Breast epithelium (tissue), 4 donors: ENCODE measurements around the gene PON3. TPM values are rescaled to one million over a fixed set of nuclear protein-coding genes. Genes with fewer than 3 reads are reported as not detected.

Experiments
- DNase-seq, 2 donors: peaks; one replicate each; pipeline ENCODE4 v3.0.0-alpha.2; 2019; ENCODE audit warnings: low spot score in 2 of 2
- H3K27ac ChIP-seq, 2 donors: fragments of 200-600 bp; sonication (generic) in 1 of 2; one replicate each; pipeline ENCODE4 v1.5.1; 2016 to 2019; ENCODE audit warnings: mild to moderate bottlenecking in 1 of 2
- H3K27me3 ChIP-seq, 2 donors: fragments of 200-600 bp; sonication (generic) in 1 of 2; one replicate each; pipeline versions ENCODE4 v1.5.1 to v1.6.0; 2017 to 2019; ENCODE audit warnings: control low read depth in 1 of 2, mild to moderate bottlenecking in 1 of 2
- H3K36me3 ChIP-seq: fragments of 200-600 bp; one replicate; pipeline ENCODE4 v1.5.1; 2019
- H3K4me1 ChIP-seq, 2 donors: fragments of 200-600 bp; sonication (generic); one replicate each; pipeline ENCODE4 v1.5.1; 2016 to 2019; ENCODE audit warnings: control low read depth in 1 of 2
- H3K4me3 ChIP-seq, 3 donors: fragments of 200-600 bp; sonication (generic); 1 replicate in 2 of 3; 2 replicates in 1 of 3; pipeline ENCODE4 v1.5.1; 2016 to 2019; ENCODE audit warnings: mild to moderate bottlenecking in 3 of 3, moderate library complexity in 2 of 3
- H3K9me3 ChIP-seq, 2 donors: fragments of 200-600 bp; sonication (generic) in 1 of 2; one replicate each; pipeline ENCODE4 v1.5.1; 2016 to 2019; ENCODE audit warnings: control low read depth in 1 of 2
- POLR2A ChIP-seq: fragments of 450-650 bp; IDR thresholded peaks from one replicate; pipeline ENCODE4 v1.6.1; 2016; ENCODE audit warnings: antibody characterized with exemption, mild to moderate bottlenecking, moderate library complexity
- POLR2AphosphoS5 ChIP-seq, 3 donors: sonication (generic); formaldehyde crosslinking; IDR thresholded peaks; one replicate each; pipeline ENCODE4 v1.6.1; 2017; ENCODE audit warnings: antibody characterized with exemption in 3 of 3
- intact Hi-C: fragments of 100-400 bp; cut with DNase I; formaldehyde crosslinking; loops from one replicate; pipeline ENCODE4 v1.15.1; 2023; ENCODE audit warnings: low total_unique reads
- total RNA-seq, 3 donors: library from RNA; depleted of rRNA; stranded (reverse); fragments of >200 nt; gene quantifications; one replicate each; pipeline ENCODE4 v1.1.0, GENCODE V29; 2016
- TF ChIP-seq, protein P1 (sequence below), 3 donors: fragments of 450-650 bp; IDR thresholded peaks; one replicate each; pipeline ENCODE4 v1.5.1; 2016 to 2017; ENCODE audit warnings: antibody characterized with exemption in 3 of 3, mild to moderate bottlenecking in 3 of 3, moderate library complexity in 3 of 3

Gene PON3
- total RNA-seq, 3 donors from 2014 or later = 5.9 to 26.9 (median 8.5) TPM

DNA sequence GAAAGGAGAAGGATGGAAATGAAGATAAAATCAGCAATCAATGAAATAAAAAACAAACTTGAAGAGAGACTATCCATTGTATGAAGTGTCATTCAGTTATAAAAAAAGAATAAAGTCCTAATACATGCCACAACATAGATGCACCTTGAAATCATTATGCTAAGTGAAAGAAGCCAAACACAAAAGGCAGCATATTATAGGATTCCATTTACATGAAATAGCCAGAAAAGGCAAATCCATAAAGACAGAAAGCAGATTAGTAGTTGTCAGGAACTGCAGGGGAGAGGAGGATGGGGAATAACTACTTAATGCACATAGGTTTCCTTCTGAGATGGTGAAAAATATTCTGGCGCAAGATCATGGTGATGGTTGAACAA, 65.2 kb downstream of the PON3 start:
- DNase-seq = no peak
- TF ChIP-seq POLR2A (no peak), POLR2AphosphoS5 (IDR thresholded peaks at IDR 0.05) (no peak)
- TF ChIP-seq, protein P1, sequence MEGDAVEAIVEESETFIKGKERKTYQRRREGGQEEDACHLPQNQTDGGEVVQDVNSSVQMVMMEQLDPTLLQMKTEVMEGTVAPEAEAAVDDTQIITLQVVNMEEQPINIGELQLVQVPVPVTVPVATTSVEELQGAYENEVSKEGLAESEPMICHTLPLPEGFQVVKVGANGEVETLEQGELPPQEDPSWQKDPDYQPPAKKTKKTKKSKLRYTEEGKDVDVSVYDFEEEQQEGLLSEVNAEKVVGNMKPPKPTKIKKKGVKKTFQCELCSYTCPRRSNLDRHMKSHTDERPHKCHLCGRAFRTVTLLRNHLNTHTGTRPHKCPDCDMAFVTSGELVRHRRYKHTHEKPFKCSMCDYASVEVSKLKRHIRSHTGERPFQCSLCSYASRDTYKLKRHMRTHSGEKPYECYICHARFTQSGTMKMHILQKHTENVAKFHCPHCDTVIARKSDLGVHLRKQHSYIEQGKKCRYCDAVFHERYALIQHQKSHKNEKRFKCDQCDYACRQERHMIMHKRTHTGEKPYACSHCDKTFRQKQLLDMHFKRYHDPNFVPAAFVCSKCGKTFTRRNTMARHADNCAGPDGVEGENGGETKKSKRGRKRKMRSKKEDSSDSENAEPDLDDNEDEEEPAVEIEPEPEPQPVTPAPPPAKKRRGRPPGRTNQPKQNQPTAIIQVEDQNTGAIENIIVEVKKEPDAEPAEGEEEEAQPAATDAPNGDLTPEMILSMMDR (IDR thresholded peaks at IDR 0.05) = no peak
- Histone ChIP-seq H3K27me3 (no peaks in the 10 kb centered on the region), H3K9me3 (no peaks in the 10 kb centered on the region), H3K4me1 (no peaks in the 10 kb centered on the region), H3K36me3 (no peaks in the 10 kb centered on the region), H3K27ac (no peak overlapping the region), H3K4me3 (peak overlapping the region in 2 of 3 donors; percentile 37 to 41)
- intact Hi-C loops = loop anchor here (5.0 kb wide), 1 partner anchor 239 kb away; no protein-coding TSS in a partner anchor

DNA sequence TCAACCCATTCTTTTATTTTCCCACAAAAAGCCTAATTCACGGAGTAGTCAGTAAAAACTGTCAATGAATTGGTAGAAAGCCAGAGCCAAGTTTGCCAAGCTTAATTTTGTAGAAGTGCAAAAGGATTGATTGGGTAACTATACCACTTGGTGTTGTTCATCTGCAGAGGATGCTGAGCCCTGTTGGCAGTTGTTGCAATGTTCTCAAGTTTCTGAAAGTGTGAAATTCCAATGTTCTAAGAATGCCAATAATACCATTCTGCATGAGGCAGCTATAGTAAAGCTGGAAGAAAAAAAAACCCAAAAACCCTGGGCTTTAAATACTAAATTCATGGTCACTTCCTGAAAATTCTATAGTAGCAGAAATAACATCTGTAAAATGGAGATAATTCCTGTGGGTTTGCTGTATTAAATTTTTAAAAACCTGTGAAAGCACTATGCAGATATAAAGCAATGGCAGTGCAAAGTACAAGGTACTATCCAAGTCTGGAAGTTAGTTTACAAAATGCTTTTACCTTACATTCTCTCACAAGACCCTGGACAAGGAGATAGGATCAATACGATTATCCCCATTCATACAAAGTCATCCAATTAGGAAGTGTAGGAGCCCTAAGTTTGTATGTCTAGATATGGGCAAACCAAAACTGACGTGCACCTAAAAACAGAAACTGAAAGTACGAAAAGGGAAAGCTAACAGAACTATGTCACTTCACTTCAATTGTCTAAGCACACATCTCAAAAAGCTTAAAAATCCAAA, 65.8 kb downstream of the PON3 start:
- intact Hi-C loops = loop anchor here (5.0 kb wide), 1 partner anchor 238 kb away; no protein-coding TSS in a partner anchor
- Histone ChIP-seq H3K27ac (no peak overlapping the region), H3K4me1 (no peaks in the 10 kb centered on the region), H3K9me3 (no peaks in the 10 kb centered on the region), H3K4me3 (peak overlapping the region; percentile 13 to 41 (median 37)), H3K27me3 (no peaks in the 10 kb centered on the region), H3K36me3 (no peaks in the 10 kb centered on the region)
- DNase-seq = no peak
- TF ChIP-seq POLR2AphosphoS5 (IDR thresholded peaks at IDR 0.05) (no peak), POLR2A (no peak)
- TF ChIP-seq, protein P1 (IDR thresholded peaks at IDR 0.05) = no peak

DNA sequence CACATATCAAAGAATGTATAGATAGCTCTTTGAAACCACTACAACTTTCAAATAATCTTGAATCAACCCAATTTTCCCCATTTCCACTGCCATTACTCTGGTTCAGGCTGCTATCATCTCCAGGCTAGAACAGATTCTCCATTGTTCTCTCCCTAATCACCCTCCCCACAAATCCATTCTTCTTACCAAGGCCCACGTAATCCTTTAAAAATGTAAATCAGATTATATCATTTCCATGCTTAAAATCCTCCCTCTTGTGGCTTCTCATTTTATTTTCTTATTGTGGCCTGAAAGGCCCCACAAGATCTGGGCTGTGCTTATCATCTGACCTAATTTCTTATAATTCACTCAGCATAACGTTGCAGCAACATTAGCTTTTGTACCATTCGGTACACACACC, 68.8 kb downstream of the PON3 start:
- peaks cover 0 to 6% of the 10 kb centered on the region in 2 donors for H3K27me3 ChIP-seq
- intact Hi-C loops = no loop called here
- no peak for DNase-seq

DNA sequence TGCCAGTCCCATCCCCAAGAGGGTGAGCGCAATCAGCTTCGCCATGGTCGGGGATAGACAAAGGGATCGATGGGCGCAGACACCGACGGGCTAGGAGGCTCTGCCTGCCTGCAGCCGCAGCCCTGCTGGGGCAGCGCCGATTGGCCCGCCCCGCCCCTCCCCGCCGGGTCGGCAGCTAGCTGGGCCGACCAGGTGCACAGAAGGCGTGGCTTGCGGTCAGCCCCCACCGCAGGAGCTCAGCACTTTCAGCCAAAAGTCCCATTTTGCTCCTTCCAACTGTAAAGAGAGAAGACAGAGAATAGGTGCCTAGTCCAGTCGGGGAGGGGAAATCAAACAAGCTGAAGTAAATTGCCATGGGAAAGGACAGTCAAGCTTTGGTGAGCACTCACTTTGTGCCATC, 71.7 kb downstream of the PON3 start, which contains the start of gene PON1:
Gene PON1, minus strand, starts transcription at position 102 of the 400 bp plus-strand sequence. Its CDS starts 57 bp downstream, at position 45.
- H3K4me3 ChIP-seq = peak within 1 kb of the TSS in 1 of 3 donors; percentile 21
- no peaks in the 10 kb centered on the region for H3K9me3 ChIP-seq
- TF ChIP-seq, protein P1 (IDR thresholded peaks at IDR 0.05) = no peak
- TF ChIP-seq POLR2A (no peak), POLR2AphosphoS5 (IDR thresholded peaks at IDR 0.05) (no peak)
- H3K4me1 ChIP-seq = no peaks in the 10 kb centered on the region
- intact Hi-C loops = loop anchor here (5.0 kb wide), 1 partner anchor 1172 kb away; no protein-coding TSS in a partner anchor
- no peak within 1 kb of the TSS for H3K27ac ChIP-seq
- no peaks in the 10 kb centered on the region for H3K36me3 ChIP-seq
- DNase-seq = no peak
- peaks cover 0 to 6% of the 10 kb centered on the region in 2 donors for H3K27me3 ChIP-seq

More for the DNA sequence above, 68.8 kb downstream of the PON3 start:
- Histone ChIP-seq H3K4me3 (no peak overlapping the region), H3K9me3 (no peaks in the 10 kb centered on the region), H3K27ac (no peak overlapping the region), H3K4me1 (no peaks in the 10 kb centered on the region), H3K36me3 (no peaks in the 10 kb centered on the region)
- TF ChIP-seq, protein P1 (IDR thresholded peaks at IDR 0.05) = no peak
- TF ChIP-seq POLR2AphosphoS5 (IDR thresholded peaks at IDR 0.05) = no peak
- TF ChIP-seq POLR2A = no peak

DNA sequence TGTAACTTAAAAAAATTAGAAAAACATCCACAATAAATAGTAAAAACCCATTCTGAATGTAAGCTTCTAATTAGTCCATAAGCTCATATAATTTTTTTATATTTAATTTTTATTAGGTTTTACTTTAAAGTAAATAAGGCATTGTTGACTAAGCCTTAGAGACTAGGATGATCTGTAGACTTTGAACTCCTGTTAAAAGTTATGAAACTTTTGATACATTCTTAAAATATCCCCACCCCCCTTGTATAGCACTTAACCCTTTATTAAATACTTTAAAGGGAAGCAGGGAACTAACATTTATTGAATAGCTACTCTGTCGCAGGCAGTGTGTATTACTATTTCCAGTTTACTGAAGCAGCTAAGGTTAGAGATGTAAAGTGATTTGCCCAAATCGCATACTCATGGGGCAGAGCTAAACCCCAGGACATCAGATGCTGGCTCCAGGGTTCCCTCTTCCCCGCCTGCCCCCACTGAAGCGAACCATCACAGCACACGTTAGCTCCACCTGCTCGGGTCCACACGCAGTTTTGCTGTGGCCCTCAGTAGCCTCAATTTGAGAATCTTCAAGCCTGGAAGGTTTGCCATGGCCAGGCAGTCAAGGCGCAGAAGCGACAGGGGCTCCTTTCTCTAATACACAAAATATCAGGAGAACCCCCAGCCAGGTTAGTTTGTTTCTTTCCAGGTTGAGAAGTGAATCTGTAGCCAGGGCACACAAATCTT, 72.6 kb downstream of the PON3 start:
- Histone ChIP-seq H3K4me3 (no peak overlapping the region), H3K4me1 (no peaks in the 10 kb centered on the region), H3K36me3 (no peaks in the 10 kb centered on the region), H3K27ac (no peak overlapping the region), H3K27me3 (peaks cover 0 to 6% of the 10 kb centered on the region in 2 donors), H3K9me3 (no peaks in the 10 kb centered on the region)
- intact Hi-C loops = loop anchor here (5.0 kb wide), 1 partner anchor 1171 kb away; no protein-coding TSS in a partner anchor
- TF ChIP-seq POLR2A (no peak), POLR2AphosphoS5 (IDR thresholded peaks at IDR 0.05) (no peak)
- TF ChIP-seq, protein P1 (IDR thresholded peaks at IDR 0.05) = no peak
- DNase-seq = no peak
